GM11168 (cell line): Measurements from ENCODE around the gene PPP1CA.

Source experiments
- in situ Hi-C: fragments of 300-500 bp; cut with MboI; formaldehyde crosslinking; loops from one replicate; pipeline ENCODE4 v1.12.0; 2022; ENCODE audit warnings: low sequenced_read_pairs; ENCODE audit not compliant: unreplicated experiment

PPP1CA gene

DNA sequence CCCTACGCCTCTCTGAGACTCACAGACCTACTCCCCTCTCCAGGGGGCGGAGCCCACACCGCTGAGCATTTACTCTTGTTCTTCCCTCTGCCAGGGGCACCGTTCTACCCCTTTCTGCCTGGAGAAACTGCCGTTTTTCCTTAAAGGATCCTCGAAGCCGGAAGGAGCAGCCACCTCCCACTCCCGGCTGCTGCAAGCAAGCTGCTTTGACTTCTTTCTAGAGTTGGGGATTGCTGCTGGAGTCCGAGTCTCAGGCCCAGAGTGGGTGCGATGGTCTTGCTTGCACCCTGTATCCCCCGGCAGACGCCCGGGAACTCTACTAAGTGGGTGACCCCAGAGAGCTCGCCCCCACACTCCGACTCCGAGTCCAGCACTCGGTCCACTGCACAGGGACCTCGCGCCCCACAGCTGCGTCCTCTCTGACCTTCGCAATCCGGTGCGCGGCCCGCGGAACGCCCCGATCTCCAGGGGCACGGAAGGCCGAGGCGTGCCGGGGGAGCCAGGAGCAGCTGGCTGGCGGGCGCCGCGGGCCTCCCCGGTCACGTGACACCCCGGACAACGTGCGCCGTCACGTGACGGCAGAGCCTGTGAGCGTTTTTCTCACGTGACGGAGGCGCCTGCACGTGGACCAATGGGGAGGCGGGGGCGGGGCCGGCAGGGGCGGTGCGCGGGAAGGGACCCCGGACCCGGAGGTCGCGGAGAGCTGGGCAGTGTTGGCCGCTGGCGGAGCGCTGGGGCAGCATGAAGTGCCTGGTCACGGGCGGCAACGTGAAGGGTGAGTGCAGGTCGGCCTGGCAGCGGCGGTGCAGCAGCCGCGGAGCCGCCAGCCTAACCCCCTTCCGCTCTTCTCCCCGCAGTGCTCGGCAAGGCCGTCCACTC is 10.1 kb downstream of the PPP1CA start, which contains the start of gene RAD9A:
TSS of gene RAD9A (plus strand) at position 683 of the 879 bp plus-strand sequence. CDS start at position 742, 59 bp downstream.
- in situ Hi-C loops: no loop called here

DNA sequence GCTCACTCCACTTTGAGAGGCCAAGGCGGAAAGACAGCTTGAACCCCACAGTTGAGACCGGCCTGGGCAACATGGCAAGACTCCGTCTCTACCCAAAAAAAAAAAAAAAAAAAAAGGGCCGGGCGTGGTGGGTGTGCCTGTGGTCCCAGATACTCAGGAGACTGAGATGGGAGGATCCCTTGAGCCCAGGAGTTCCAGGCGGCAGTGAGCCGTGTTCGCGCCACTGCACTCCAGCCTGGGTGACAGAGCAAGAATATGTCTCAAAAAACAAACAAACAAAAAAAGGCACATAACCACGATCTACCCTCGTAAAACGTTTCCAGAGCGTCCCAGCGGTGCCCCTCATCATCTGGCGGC is 10.7 kb downstream of the PPP1CA start:
- in situ Hi-C loops: no loop called here

DNA sequence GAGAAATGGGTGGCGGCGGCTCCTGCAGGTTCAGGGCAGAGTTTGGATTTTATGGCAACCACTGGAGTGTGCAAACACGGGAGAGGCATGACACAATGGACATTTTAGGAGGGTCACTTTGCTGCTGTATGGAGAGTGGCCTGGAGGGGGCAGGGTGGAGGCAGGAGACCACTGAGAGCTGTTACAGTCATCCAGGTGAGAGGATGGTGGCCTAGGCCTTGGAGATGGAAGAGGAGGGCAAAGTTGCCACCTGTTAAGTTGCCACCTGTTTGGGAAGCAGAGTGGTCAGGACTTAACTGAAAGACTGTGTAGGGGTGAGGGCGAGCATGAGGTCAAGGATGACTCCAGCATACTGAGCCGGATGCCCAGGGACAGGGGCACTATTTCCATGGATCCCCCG is 12.2 kb downstream of the PPP1CA start:
- in situ Hi-C loops: loop anchor here (5.0 kb wide), 1 partner anchor 37 kb away; the partner anchor contains the start of gene POLD4

DNA sequence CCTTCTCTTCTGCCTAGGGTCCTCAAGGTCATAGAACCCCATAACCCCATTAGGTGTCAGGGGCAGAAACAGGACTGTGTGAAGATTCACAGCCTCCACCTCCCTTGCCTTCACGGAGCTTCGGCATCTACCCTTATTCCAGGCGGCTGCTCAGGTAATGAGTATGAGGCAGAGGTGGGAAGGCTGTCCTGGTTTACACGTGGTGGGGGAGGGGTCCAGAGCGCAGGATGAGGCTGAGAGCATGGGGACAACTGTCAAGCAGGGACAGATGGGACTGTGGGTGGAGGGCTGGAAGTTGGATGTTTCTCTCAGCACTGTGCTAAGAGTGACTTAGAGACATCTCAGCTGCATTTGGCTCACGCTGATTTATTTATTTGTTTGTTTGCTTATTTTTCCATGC is 14.1 kb downstream of the PPP1CA start:
- in situ Hi-C loops: loop anchor here (5.0 kb wide), 1 partner anchor 35 kb away; the partner anchor contains the start of gene POLD4

DNA sequence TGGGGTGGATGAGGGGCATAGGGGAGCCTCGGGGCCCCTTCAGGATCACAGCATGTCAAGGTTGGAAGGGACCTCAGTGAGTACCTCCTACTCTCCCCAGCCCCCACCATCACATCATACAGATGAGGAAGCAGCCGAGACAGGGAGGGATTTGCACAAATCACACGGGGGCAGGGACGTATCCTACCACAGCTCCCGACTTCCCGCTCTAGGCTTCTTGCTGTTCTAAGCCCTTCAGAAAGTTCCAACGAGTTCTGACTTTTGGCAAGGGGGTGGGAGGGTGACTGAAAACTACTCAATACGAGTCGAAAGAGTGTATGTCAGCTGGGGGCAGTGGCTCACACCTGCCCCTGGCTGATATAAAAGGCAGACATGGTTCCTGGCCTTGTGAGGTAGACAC is 14.6 kb downstream of the PPP1CA start:
- in situ Hi-C loops: loop anchor here (5.0 kb wide), 1 partner anchor 35 kb away; the partner anchor contains the start of gene POLD4

DNA sequence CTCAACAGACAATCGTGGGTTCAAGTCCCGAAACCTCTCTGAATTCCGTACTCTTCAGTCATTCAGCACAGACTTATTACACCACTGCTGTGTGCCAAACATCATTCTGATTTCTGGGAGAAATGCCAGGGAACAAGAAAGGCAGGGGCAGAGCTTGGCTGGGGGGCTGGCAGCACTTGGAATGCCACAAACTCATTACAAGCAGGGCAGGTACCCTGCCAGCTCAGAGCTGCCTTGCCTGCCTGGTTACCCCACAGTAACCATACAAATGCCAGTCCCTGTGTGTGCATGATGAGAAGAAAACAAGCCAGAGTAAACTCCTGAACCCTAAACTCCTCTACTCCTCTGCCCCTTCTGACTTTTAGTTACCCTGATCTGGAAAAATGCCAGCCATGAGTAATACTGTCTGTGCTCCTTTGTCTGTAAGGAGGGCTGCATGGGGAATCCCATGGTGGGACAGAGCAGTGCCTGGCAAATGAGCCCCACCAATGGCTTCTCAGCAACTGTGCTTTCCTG is 16.7 kb downstream of the PPP1CA start:
- in situ Hi-C loops: loop anchor here (5.0 kb wide), 1 partner anchor 33 kb away; the partner anchor contains the start of gene POLD4

DNA sequence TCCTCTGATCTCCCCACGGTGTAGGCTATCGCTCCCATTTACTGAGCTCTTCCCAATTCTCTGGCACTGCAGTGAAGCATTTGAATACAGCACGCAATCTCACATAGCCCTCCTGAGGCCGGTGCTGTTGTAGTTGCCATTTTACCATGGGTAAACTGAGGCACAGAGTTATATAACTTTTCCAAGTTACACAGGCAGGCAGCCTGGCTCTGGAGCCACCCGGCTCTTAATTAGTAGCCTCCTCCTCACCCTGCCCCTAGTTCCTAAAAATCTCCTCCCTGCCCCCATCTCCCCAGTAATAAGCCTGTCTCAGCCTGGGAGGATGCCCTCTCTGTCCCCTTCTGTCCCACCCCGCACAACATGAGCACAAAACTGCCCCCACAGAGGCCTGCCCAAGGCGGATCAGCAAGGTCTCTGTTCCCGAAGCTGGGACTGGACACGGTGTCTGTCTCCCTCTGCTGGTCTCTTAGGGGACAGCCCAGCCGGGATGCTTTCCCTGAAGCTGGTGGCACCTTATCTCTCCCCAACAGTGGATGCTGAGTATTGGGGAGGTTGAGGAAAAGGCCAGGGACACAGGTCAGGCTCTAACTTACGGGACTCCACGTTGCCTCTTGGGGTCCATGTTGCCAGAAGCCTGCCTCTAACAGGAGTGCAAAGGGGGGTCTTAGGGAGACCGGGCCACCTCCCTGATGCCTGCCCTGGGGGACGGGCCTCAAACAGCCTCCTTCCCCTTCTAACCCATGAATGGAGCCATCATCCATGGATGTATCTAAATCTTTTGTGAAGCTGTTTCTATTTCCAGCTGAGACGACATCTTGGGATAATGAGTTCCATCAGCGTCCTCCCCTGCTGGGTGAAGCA is 19.2 kb downstream of the PPP1CA start:
- in situ Hi-C loops: no loop called here

DNA sequence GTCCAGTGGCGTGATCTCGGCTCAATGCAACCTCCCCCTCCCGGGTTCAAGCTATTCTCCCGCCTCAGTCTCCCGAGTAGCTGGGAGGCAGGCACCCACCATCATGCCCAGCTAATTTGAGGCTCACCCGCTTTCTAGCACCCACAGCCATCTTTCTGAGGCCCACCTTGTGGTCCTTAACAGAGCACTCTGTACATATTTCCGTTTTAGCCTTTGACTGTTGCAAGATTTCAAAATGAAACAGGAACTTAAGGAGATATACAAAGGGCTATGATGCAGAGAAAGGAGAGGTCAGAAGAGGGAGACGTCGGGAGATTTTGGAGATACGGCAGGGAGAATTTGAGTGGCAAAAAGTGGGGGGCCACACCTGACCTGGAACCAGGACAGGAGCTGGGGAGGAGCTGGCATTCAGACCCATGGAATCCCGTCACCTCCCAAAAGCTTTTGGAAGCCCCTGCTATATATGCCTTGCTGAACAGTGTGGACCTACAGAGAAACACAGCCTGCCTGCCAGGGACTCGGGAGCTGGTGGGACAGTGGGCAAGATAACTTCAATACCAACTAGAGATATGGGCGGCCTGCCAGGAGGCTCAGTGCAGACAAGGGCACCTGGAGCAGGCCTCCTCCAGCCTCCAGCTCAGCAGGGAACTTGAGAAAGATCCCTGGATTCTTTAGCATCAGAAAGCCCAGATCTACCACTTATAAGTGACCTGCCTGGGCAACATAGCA is 20.2 kb downstream of the PPP1CA start:
- in situ Hi-C loops: no loop called here

DNA sequence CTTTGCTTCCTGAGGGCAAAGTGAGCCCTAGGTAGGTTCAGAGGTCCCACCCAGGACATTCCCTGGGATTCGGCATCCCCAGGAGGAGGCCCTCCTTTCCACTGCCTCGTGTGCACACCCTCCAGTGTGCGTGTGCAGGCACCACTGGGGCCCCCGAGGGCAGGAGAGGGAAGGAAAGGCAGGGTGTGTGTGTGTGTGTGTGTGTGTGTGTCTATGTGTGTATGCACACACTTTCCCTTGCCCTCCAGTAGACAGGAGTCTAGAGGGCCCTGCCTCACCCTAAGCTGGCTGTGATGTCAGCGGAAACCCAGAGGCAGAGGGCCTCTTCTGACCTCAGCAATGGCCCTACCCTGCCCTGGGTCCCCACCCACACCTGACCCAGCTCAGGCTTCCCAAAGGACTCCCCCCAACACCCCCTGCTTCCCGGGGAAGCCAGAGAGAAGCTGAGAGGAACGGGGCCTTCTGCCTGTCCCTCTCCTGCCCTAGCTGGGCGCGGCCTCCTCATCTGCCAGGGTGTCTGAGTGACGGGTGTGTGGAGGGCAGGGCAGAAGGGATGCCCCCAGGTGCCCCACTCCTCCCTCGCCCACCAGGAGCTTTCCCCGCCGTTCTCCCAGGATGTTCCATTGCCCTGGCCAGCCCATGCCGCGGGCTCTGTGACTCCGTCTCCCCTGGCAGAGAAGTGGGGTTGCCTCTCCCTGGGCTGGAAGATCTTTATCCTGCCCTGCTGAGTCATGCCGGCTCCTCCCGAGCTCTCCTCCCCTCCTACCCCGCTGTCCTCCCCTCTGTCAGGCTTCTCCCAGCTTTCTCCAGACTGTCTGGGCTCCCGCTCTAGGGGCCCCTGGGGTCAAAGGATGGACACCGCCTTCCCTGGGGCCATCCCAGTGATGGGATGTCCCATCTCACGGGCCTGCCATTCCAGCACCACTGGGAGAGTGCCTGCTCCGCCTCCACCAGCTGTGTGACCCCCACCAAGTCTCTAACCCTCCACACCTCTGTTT is 22.3 kb downstream of the PPP1CA start:
- in situ Hi-C loops: no loop called here

DNA sequence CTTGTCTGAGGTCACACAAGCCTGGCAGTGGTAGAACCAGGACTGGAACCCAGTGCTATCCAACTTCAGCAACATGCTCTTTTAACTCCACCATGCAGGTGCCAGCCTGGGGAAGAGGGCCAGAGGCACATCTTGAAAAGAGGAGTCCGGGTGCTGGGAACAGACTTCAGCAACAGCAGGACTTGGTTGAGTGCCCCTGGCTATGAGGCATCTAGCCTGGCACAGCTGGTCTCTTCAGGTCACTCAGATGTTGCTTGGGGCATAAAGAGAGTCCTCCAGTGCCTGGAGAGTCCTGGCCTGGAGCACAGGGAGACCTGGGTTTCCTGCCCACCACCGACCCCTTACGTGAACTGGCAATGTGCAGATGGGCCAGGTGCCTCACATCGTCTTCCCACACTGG is 23.1 kb downstream of the PPP1CA start:
- in situ Hi-C loops: no loop called here

DNA sequence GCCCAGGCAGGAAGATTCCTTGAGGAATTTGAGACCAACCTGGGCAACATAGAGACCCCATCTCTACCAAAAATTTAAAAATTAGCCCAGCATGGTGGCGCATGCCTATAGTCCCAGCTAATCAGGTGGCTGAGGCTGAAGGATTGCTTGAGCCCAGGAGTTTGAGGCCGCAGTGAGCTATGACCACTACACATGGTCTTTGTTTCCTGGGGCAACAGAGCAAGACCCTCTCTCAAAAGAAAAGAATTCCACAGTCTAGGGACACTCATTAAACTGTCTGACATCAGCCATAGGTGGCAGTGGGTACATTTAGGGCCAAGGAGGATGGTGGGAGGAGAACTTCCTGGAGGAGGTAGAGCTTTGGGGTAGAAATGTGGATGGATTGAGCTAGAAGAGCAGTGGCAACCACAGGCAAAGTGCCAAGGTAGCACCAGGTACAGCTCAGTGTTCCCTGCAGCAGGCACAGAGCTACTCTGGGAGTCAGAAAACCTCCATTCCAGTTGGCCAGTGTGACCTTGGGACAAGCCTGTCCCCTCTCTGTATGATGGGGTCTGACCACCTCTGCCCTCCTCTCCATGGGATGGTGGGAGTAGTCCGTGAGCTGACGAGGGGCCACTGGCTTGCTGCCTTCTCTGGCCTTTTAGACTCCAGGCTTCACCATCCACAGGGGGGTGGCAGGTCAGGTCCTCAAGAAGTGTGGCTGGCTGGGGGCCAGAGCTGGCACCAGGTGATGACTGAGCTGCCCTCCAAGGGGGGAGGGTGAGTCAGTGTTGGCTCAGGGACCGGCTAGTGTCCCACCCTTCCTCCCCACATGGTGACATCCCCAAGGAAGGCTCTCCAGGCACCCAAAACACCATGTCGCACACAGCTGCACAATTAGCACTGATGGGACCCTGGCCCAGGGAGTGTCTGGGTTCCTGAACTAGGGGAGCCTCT is 24.5 kb downstream of the PPP1CA start:
- in situ Hi-C loops: no loop called here

DNA sequence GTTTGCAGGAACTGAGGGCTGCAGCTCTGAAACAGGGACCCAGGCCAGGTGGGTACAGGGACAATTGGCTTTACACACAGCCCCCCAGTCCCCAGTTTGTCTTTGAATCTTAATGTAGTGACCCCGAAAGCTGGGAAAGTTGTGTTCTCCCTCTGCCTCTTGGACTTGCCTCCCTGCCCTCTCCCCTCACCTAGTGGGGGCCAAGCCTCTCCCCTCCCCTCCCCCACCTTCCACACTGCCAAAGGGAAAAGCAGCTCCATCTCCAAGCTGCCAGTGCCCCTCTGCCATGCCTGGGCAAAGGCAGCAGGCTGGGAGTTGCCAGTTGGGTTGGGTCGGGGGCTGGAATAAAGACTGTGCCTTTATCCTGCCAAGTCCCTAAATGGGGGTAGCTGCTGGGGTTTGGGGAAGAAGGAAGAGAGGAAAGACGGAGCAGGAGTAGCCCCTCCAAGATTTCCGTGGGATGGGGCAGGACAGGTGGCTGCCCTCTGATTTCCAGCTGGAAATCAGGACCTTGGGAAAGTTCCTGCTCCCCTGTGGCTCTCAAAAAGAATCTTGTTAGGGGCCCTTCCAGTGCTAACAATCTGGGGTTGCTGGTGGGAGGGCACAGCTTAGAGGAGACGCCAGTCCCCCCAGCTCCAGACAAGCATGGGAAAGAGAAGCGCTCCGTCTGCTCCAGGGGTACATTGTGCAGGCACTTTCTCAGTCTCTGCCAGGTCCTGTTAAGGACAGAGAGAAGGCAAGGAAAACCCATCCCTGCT is 25.4 kb downstream of the PPP1CA start:
- in situ Hi-C loops: no loop called here

DNA sequence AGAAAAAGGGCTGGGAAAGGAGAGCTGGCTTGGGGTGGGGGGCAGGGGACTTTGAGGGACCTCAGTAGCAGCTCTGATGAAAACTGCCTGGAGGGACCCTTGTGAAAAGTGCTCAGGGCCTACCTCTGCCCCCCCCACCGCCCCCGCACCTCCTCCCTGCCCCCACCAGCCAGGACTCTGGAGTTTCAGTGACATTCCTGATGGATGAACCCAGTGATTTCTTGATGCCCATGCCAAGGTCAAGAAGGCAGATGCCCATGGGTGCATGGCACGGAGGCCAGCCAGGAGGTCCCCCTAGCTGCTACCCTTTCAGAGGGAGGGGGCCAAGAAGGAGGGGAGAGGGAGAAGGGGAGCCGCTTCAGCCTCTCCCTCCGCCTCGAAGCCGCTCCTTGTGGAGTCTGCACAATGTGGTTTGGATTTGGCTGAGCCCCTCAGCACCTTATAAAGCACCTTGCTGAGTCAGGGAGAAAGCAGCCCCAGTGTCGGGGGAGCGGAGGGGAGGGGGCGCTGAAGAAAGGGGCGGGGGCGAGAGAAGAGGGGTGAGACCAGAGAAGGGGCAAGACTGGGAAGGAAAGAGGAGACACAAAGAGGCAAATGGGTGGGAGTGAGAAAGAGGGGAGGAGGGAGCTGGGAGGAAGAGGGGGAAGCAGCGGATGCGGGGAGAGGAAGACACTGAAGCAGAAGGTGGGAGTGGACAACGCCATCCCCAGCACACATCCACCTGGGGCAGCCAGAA is 26.2 kb downstream of the PPP1CA start:
- in situ Hi-C loops: no loop called here

DNA sequence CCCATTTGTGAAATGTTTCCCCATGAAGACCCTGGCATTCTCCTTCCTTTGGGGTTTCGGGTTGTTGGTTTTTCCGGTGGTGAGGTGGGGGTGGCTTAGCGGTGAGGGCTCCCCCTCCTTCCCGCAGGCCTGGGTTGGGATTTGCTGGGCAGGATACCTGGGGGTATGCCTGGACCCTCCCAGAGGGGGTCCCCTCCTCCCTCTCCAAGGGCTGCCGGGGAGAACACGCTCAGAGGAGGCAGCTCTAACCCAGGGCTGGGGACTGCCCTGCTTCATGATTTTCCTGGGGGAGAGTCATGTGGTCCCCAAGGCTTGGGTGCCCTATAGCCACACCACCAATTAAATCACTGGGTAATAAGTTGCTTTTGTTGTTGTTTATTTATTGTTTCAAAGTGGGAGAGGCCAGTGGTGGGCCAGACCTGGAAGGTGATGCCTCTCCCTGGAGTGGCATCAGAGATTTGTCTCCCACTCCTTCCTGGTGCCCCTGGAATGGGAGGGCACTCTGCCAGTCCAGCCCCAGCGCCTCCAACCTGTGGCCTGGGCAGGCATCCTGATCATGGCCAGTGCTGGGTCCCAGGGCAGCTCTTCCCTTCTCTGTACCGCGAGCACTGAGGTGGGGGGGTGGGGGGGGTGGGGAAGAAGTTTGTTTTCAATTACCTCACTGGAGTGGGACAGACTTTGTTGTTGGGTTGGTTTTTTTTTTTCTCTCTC is 26.9 kb downstream of the PPP1CA start:
- in situ Hi-C loops: no loop called here

DNA sequence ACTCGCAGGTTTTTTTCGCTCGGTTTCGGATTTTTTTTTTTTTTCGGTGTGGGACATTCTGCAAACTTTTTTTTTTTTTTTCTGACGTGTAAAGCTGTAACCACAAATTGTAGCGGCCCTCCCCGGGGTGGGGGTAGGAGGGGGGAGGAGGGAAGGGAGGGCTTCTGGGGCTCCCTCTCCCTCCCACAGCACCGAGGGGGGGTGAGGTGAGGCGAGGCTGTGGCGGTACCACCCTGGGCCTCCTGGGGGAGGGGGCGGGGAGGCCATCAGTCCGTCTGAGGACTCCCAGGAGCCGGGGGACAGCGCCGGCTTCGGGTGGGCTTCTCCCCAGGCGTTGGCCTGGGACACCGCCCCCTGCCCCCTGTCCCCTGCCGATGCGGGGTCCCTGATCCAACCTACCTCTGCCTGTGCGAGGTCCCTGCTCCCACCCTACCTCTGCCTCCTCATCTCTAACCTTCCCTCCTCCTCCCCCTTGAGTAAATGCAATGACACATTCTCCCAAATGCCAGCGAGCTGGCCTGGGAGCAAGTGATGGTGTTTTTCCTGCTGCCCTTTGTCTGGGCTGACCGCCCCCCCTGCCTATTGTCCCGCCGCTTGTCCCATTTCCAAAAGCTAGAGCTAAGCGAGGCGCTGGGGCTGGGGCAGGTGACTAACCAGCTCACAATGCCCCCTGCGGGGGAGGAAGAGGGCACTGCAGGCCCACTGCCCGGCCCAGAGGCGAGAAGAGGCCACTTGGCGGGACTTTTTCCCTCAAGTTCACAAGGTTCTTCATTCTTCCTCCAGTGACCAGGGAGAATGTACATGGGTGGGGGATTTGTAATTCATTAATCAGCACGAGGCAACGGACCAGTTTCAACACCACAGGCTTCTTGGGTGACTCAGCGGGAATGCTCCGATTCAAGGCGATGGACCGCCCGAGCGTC is 27.7 kb downstream of the PPP1CA start:
- in situ Hi-C loops: no loop called here
